ENCODE measurements around the gene SLC40A1.

SLC40A1 gene

DNA sequence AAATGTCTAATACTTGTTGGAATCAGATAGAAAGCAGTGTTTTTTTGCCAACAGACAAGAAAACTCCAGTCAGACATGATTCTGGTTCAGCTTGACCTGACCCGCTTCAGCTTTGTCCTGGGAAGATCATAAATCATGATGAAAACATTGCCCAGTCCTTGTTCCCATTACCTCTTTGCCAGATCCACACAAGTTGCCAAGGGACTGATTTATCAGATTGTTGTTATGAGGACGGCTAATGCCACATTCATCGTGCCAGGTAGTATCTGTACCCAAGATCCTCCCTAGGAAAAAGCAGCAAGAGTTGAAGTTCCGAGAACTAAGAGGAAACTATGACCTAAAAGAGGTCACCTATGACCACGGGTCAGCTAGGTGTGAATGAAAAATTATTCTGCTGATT, 39.0 kb downstream of the SLC40A1 start:
- no peak overlapping the region for H3K4me3 ChIP-seq (replicated peaks; ENCODE audit: low read depth, low read length)
- TF ChIP-seq, protein P1, sequence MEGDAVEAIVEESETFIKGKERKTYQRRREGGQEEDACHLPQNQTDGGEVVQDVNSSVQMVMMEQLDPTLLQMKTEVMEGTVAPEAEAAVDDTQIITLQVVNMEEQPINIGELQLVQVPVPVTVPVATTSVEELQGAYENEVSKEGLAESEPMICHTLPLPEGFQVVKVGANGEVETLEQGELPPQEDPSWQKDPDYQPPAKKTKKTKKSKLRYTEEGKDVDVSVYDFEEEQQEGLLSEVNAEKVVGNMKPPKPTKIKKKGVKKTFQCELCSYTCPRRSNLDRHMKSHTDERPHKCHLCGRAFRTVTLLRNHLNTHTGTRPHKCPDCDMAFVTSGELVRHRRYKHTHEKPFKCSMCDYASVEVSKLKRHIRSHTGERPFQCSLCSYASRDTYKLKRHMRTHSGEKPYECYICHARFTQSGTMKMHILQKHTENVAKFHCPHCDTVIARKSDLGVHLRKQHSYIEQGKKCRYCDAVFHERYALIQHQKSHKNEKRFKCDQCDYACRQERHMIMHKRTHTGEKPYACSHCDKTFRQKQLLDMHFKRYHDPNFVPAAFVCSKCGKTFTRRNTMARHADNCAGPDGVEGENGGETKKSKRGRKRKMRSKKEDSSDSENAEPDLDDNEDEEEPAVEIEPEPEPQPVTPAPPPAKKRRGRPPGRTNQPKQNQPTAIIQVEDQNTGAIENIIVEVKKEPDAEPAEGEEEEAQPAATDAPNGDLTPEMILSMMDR (IDR thresholded peaks at IDR 0.05; ENCODE audit: low read length, missing control alignments): no peak
- DNase-seq (ENCODE audit: low read depth): no peak

DNA sequence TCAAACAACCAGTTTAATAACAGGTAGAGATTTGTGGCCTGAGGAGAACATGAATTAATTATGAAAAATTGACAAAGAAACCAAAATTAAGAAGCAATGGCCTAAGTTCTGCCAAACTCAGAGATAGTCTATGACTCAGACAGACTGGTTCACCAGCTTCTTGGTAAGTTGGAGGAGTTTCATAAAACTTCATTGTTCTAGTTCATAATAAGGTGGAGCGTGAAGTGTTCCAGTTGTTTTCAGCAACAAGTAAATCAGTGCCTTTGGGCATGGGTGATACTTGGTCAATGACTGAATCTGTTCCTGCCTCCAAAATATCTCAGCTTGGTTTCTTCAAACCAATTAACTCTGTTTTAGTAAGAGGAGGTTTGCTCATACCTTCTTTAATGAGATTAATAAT, 40.0 kb downstream of the SLC40A1 start:
- TF ChIP-seq, protein P1 (IDR thresholded peaks at IDR 0.05; ENCODE audit: low read length, missing control alignments): no peak
- no peak overlapping the region for H3K4me3 ChIP-seq (replicated peaks; ENCODE audit: low read depth, low read length)
- peak; percentile 24 for DNase-seq (ENCODE audit: low read depth)

DNA sequence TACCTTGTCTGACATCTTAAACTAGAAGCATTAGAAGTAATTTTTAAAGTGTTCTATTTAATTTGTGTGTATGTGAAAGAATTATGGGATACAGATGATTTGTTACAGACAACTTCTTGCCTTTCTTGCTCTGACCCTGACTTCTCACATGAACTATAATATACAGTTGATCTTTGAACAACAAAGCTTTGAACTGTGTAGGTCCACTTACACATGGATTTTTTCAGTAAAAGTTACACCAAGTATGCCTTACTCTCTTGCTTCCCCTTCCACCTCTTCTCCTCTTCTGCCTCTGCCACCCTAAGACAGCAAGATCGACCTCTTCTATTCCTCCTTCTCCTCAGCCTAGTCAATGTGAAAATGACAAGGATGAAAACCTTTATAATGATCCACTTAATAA, 42.2 kb downstream of the SLC40A1 start:
- TF ChIP-seq, protein P1 (IDR thresholded peaks at IDR 0.05; ENCODE audit: low read length, missing control alignments): no peak
- H3K4me3 ChIP-seq (replicated peaks; ENCODE audit: low read depth, low read length): no peak overlapping the region
- no peak for DNase-seq (ENCODE audit: low read depth)

DNA sequence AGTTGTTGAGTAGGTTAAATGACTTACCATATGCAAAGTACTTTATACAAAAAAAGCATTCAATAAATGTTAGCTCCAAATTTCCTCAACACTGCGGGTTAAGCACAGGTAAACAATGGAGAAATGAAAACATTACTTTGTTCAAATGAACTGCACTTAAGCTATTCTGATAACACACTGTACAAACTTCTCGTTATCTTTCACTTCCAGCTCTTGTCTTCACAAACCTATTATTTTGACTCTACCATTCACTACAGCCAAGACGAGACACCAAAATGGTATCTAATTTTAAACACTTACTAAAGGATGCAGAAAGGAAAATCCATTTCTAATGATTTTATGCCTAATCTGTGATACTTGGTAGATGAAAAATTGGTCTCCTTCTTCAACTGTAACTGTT, 43.8 kb downstream of the SLC40A1 start:
- TF ChIP-seq, protein P1 (IDR thresholded peaks at IDR 0.05; ENCODE audit: low read length, missing control alignments): no peak
- no peak for DNase-seq (ENCODE audit: low read depth)
- no peak overlapping the region for H3K4me3 ChIP-seq (replicated peaks; ENCODE audit: low read depth, low read length)

DNA sequence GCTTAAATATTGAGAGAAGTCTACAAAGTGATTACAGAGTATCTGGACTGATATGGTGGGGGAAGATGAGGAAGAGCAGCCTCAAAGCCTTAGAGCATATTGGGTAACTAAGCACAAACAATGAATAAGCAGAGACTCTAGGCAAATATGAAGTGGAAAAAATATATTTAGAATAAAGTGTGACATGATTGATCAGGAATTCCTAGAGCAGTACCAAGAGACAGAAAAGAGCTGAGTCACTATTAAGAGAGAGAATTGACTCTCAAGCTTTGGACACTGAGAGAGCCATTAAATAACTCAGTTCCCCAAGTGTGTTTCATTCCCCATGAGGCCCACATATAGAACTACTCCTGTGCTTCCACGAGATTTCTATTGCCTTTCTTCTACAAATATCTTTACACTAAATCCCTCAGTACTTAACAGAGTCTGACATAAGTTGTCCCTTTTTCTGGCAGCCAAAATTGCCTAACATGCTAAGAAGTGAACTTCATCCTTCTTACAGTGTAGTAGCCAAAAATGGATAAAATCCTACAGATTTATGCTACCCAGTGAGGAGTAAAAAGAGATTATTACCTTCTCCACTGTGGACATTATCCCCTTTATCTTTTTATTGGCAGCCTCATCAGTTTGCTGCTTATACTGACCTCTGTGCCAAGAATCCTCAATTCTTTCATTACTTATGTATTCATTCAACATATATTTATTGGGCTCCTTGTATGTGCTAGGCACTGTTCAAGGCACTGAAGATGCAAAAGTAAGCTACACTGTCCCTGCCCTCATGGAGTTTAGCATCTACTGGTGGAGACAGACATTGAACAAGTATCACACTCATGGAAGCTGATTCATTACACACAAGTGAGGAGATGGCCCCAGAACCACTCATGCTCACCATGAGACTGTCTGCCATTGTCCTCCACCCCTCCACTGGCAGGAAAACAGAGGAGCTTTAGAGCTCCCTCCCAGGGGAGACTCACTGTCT, 45.4 kb downstream of the SLC40A1 start:
- no peak overlapping the region for H3K4me3 ChIP-seq (replicated peaks; ENCODE audit: low read depth, low read length)
- peak; percentile 57 for DNase-seq (ENCODE audit: low read depth)
- TF ChIP-seq, protein P1 (IDR thresholded peaks at IDR 0.05; ENCODE audit: low read length, missing control alignments): no peak

DNA sequence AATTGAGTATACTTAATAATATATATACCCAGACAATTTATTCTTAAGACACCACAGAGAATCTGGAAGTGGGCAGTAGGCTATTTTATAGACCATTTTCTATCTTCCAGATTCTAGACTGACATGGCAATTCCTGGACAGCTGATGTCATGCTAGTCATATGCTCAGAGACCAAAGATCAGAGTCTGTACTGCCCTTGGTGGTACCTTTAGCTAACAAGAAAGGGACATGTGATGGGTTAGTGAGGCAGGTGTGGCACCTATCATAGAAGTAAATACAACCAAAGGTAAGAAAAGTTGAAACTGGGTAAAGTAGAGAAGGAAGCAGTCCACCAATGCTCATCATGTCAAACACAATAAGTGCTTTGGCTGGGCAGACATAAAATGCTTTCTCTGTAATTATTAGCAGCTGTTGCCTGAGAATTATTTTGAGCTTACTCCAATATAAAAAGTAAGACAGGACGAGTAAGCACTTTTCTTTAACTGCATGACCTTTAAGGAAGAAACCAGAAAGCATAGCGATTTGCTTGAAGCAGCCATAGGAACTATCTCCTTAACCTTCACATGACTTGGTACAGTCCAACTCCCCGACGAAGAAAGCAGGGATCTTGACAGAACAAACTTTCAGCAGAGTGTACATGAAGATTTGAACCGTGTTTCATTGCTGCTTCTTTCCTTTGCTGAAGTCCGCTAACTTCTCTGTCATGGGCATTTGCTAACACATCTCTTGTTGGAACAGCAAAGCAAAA, 47.1 kb downstream of the SLC40A1 start:
- H3K4me3 ChIP-seq (replicated peaks; ENCODE audit: low read depth, low read length): no peak overlapping the region
- TF ChIP-seq, protein P1 (IDR thresholded peaks at IDR 0.05; ENCODE audit: low read length, missing control alignments): no peak
- no peak for DNase-seq (ENCODE audit: low read depth)

All from fibroblast of pulmonary artery (primary cell).